Fibroblast of lung (primary cell): Measurements from ENCODE around the gene DPM2. TPM values are rescaled to one million over a fixed set of nuclear protein-coding genes. Genes with fewer than 3 reads are reported as not detected.

Experiments
- DNase-seq, 2 donors: peaks; one replicate each; pipeline versions ENCODE4 v3.0.0 to v3.0.0-alpha.2; 2010; ENCODE audit warnings: low read depth in 2 of 2
- H2AFZ ChIP-seq: 2 replicates; pipeline ENCODE4 v1.5.1; 2012; ENCODE audit warnings: low read length, control low read depth, inconsistent platforms
- H3K27ac ChIP-seq: 2 replicates; pipeline ENCODE4 v1.5.1; 2011; ENCODE audit warnings: low read length, control low read depth; ENCODE audit not compliant: insufficient read depth
- H3K27me3 ChIP-seq: 2 replicates; pipeline ENCODE4 v1.5.1; 2011; ENCODE audit warnings: mild to moderate bottlenecking, low read length; ENCODE audit not compliant: control insufficient read depth, insufficient read depth
- H3K36me3 ChIP-seq: 2 replicates; pipeline ENCODE4 v1.5.1; 2011; ENCODE audit warnings: low read length; ENCODE audit not compliant: control insufficient read depth, insufficient read depth
- H3K4me1 ChIP-seq: 2 replicates; pipeline ENCODE4 v1.5.1; 2011; ENCODE audit warnings: low read length; ENCODE audit not compliant: control insufficient read depth, insufficient read depth; ENCODE audit errors: extremely low read depth
- H3K4me2 ChIP-seq: 2 replicates; pipeline ENCODE4 v1.5.1; 2011; ENCODE audit warnings: low read length, control low read depth; ENCODE audit not compliant: insufficient read depth; ENCODE audit errors: extremely low read depth
- H3K4me3 ChIP-seq, 4 experiments: fragments of 200-600 bp in 1 of 4; sonication (generic) in 1 of 4; replicated peaks in 1 of 4; 2 replicates each; pipeline ENCODE4 v1.5.1; 2011 to 2016; ENCODE audit warnings: low read length in 4 of 4, low read depth in 3 of 4, mild to moderate bottlenecking in 3 of 4, control low read depth in 2 of 4, inconsistent platforms in 1 of 4, mixed read lengths in 1 of 4; ENCODE audit not compliant: insufficient read depth in 1 of 4; ENCODE audit errors: control extremely low read depth in 1 of 4
- H3K79me2 ChIP-seq: 2 replicates; pipeline ENCODE4 v1.5.1; 2012; ENCODE audit warnings: mild to moderate bottlenecking, low read length, inconsistent platforms; ENCODE audit not compliant: control insufficient read depth, insufficient read depth
- H3K9ac ChIP-seq: 2 replicates; pipeline ENCODE4 v1.5.1; 2011; ENCODE audit warnings: mild to moderate bottlenecking, low read length, control low read depth; ENCODE audit not compliant: insufficient read depth
- H3K9me3 ChIP-seq: 2 replicates; pipeline ENCODE4 v1.5.1; 2012; ENCODE audit warnings: low read depth, low read length; ENCODE audit not compliant: control insufficient read depth, insufficient read depth
- H4K20me1 ChIP-seq: 2 replicates; pipeline ENCODE4 v1.5.1; 2011; ENCODE audit warnings: low read length; ENCODE audit not compliant: control insufficient read depth, insufficient read depth; ENCODE audit errors: extremely low read depth
- CTCF ChIP-seq, 2 donors: IDR thresholded peaks in 1 of 2; conservative IDR thresholded peaks in 1 of 2; 1 replicate in 1 of 2; 2 replicates in 1 of 2; pipeline ENCODE4 v1.5.1; 2011 to 2012; ENCODE audit warnings: low read length in 2 of 2, control low read depth in 1 of 2, inconsistent platforms in 1 of 2, low read depth in 1 of 2, mild to moderate bottlenecking in 1 of 2
- EZH2 ChIP-seq: IDR thresholded peaks from 2 replicates; pipeline ENCODE4 v1.5.1; 2012; ENCODE audit warnings: low read length, control low read depth, mild to moderate bottlenecking; ENCODE audit errors: missing control alignments
- polyA plus RNA-seq, 2 donors: library from polyadenylated mRNA; depleted of rRNA in 1 of 2; stranded (reverse) in 1 of 2; unstranded in 1 of 2; fragments of >200 nt; gene quantifications; 2 replicates each; pipeline ENCODE4 v1.2.1, GENCODE V29; 2011 to 2012; ENCODE audit warnings: missing spikeins in 1 of 2
- total RNA-seq: library from RNA; depleted of rRNA; stranded (reverse); fragments of >200 nt; gene quantifications from 2 replicates; pipeline ENCODE4 v1.2.1, GENCODE V29; 2014

The DPM2 gene
- total and polyA plus RNA-seq, 2 donors (not counting 1 experiment from before 2014, with no cell fraction given), result 11.7 to 24.1 TPM

GRCh38 chr9:127947841-127948710, 10.4 kb upstream of the DPM2 start:
- Histone ChIP-seq H3K4me3 (no peak overlapping the region), H3K9ac (no peak overlapping the region), H3K4me2 (no peak overlapping the region), H3K4me1 (no peaks in the 10 kb centered on the region), H4K20me1 (no peaks in the 10 kb centered on the region), H3K36me3 (peaks cover 12% of the 10 kb centered on the region), H3K27me3 (no peaks in the 10 kb centered on the region), H3K79me2 (no peaks in the 10 kb centered on the region), H3K9me3 (no peaks in the 10 kb centered on the region), H2AFZ (no peak overlapping the region), H3K27ac (no peak overlapping the region)
- TF ChIP-seq EZH2, result no peak
- TF ChIP-seq CTCF (conservative IDR thresholded peaks at IDR 0.05 in 1 of 2, IDR thresholded peaks at IDR 0.05 in 1 of 2; ENCODE audit: low read depth in 1 of 2, low read length in 2 of 2), result no peak
- DNase-seq, result no peak

- H3K4me2 ChIP-seq, result no peak overlapping the region
- no peaks in the 10 kb centered on the region for H3K4me1 ChIP-seq
- H4K20me1 ChIP-seq, result no peaks in the 10 kb centered on the region
- H3K27me3 ChIP-seq, result no peaks in the 10 kb centered on the region
- peaks cover 12% of the 10 kb centered on the region for H3K36me3 ChIP-seq
- no peak overlapping the region for H3K9ac ChIP-seq
- H2AFZ ChIP-seq, result no peak overlapping the region
- no peaks in the 10 kb centered on the region for H3K79me2 ChIP-seq
- no peak overlapping the region for H3K27ac ChIP-seq
- TF ChIP-seq CTCF (conservative IDR thresholded peaks at IDR 0.05 in 1 of 2, IDR thresholded peaks at IDR 0.05 in 1 of 2; ENCODE audit: low read depth in 1 of 2, low read length in 2 of 2), result no peak
- TF ChIP-seq EZH2, result no peak
- no peaks in the 10 kb centered on the region for H3K9me3 ChIP-seq
- DNase-seq, result no peak
- no peak overlapping the region for H3K4me3 ChIP-seq
These were observed 9.1 kb upstream of the DPM2 start for GRCh38 chr9:127946728-127947127.

- Histone ChIP-seq H3K27me3 (no peaks in the 10 kb centered on the region), H3K9ac (no peak overlapping the region), H3K36me3 (peaks cover 12% of the 10 kb centered on the region), H3K4me1 (no peaks in the 10 kb centered on the region), H3K27ac (no peak overlapping the region), H3K79me2 (no peaks in the 10 kb centered on the region), H2AFZ (no peak overlapping the region), H3K9me3 (no peaks in the 10 kb centered on the region), H3K4me3 (no peak overlapping the region), H4K20me1 (no peaks in the 10 kb centered on the region), H3K4me2 (no peak overlapping the region)
- DNase-seq, result no peak
- TF ChIP-seq EZH2 (no peak), CTCF (conservative IDR thresholded peaks at IDR 0.05 in 1 of 2, IDR thresholded peaks at IDR 0.05 in 1 of 2; ENCODE audit: low read depth in 1 of 2, low read length in 2 of 2) (no peak)
These were observed 8.3 kb upstream of the DPM2 start for GRCh38 chr9:127945942-127946341.
